OCI-LY7 (cell line): ENCODE measurements around the gene AUTS2. TPM values are rescaled to one million over a fixed set of nuclear protein-coding genes. Genes with fewer than 3 reads are reported as not detected.

Experiments
- BruUV-seq: library from RNA; stranded (reverse); fragments of 400-500 nt; replicated peaks from 2 replicates; lab custom pipeline; 2021; lab: Mats Ljungman, UMichigan
- CTCF ChIA-PET: fragments of 300-600 bp; sonication (Branson Sonifier 250); formaldehyde crosslinking; loops from one replicate; lab custom pipeline; 2022; ENCODE audit warnings: antibody characterized with exemption; ENCODE audit not compliant: unreplicated experiment; lab: Charles Lee
- POLR2A ChIA-PET: fragments of 300-600 bp; sonication (Branson Sonifier 250); formaldehyde crosslinking; loops from one replicate; lab custom pipeline; 2022; ENCODE audit warnings: antibody characterized with exemption; lab: Charles Lee
- DNase-seq: peaks from one replicate; pipeline ENCODE4 v3.0.0-alpha.2; 2015; ENCODE audit warnings: low spot score
- H2AFZ ChIP-seq: fragments of 200-600 bp; sonication (generic), shearing (Covaris generic); 2 replicates; pipeline ENCODE4 v1.6.1; 2014; ENCODE audit warnings: mild to moderate bottlenecking, antibody characterized with exemption, low read length, moderate library complexity
- H3K27ac ChIP-seq: fragments of 200-600 bp; sonication (generic); 2 replicates; pipeline ENCODE4 v1.5.1; 2014; ENCODE audit warnings: mixed run types, low read depth, mild to moderate bottlenecking, moderate library complexity, low read length, inconsistent platforms; ENCODE audit not compliant: poor library complexity, severe bottlenecking
- H3K36me3 ChIP-seq: fragments of 200-600 bp; sonication (generic); 2 replicates; pipeline ENCODE4 v1.6.1; 2014; ENCODE audit warnings: mild to moderate bottlenecking, antibody characterized with exemption, low read length, moderate library complexity, mixed read lengths; ENCODE audit not compliant: insufficient read depth
- H3K4me1 ChIP-seq: fragments of 200-600 bp; sonication (generic); 2 replicates; pipeline ENCODE4 v1.5.1; 2014; ENCODE audit warnings: mild to moderate bottlenecking, low read length; ENCODE audit not compliant: insufficient read depth, poor library complexity, severe bottlenecking
- H3K4me2 ChIP-seq: fragments of 200-600 bp; sonication (generic); 2 replicates; pipeline ENCODE4 v1.6.1; 2014; ENCODE audit warnings: mild to moderate bottlenecking, low read length
- H3K4me3 ChIP-seq: fragments of 200-600 bp; sonication (generic); 2 replicates; pipeline ENCODE4 v1.5.1; 2014; ENCODE audit warnings: mild to moderate bottlenecking, low read depth, low read length; ENCODE audit not compliant: poor library complexity, severe bottlenecking
- H3K79me2 ChIP-seq: fragments of 200-600 bp; sonication (generic); 2 replicates; pipeline ENCODE4 v1.6.1; 2016; ENCODE audit warnings: low read depth, mild to moderate bottlenecking, low read length, moderate library complexity, mixed read lengths; ENCODE audit not compliant: insufficient read depth
- H3K9me2 ChIP-seq: fragments of 200-600 bp; sonication (generic); 2 replicates; pipeline ENCODE4 v1.6.1; 2016; ENCODE audit warnings: mild to moderate bottlenecking, low read length, mixed read lengths; ENCODE audit not compliant: insufficient read depth
- H3K9me3 ChIP-seq: fragments of 200-600 bp; sonication (generic); 2 replicates; pipeline ENCODE4 v1.6.1; 2014; ENCODE audit warnings: mild to moderate bottlenecking, mixed run types, low read length, mixed read lengths
- H4K20me1 ChIP-seq: fragments of 200-600 bp; sonication (generic); 2 replicates; pipeline ENCODE4 v1.6.1; 2014; ENCODE audit warnings: mild to moderate bottlenecking, antibody characterized with exemption, low read length, moderate library complexity, mixed read lengths; ENCODE audit not compliant: insufficient read depth
- EZH2phosphoT487 ChIP-seq: fragments of 200-600 bp; sonication (generic); IDR thresholded peaks from 2 replicates; pipeline ENCODE4 v1.6.1; 2018; ENCODE audit warnings: low read depth, borderline replicate concordance, mild to moderate bottlenecking, mixed run types, antibody characterized with exemption, low read length, moderate library complexity, mixed read lengths
- intact Hi-C: fragments of 100-400 bp; cut with micrococcal nuclease; formaldehyde crosslinking; loops from one replicate; pipeline ENCODE4 v1.10.0; 2022; ENCODE audit not compliant: unreplicated experiment
- total RNA-seq, 2 experiments: library from RNA; depleted of rRNA in 1 of 2; stranded (reverse); fragments of >200 nt in 1 of 2; shearing (Covaris generic) in 1 of 2; gene quantifications; 2 replicates each; pipeline ENCODE4 v1.2.3, GENCODE V29; 2014 to 2022
- TF ChIP-seq, protein P1 (sequence below): fragments of 200-600 bp; sonication (generic); conservative IDR thresholded peaks from 2 replicates; pipeline ENCODE4 v1.5.1; 2014; ENCODE audit warnings: mild to moderate bottlenecking, antibody characterized with exemption, low read length, moderate library complexity, mixed read lengths

The AUTS2 gene
- total RNA-seq, 2 experiments from 2014 or later: 37.9 to 78.5 TPM

DNA sequence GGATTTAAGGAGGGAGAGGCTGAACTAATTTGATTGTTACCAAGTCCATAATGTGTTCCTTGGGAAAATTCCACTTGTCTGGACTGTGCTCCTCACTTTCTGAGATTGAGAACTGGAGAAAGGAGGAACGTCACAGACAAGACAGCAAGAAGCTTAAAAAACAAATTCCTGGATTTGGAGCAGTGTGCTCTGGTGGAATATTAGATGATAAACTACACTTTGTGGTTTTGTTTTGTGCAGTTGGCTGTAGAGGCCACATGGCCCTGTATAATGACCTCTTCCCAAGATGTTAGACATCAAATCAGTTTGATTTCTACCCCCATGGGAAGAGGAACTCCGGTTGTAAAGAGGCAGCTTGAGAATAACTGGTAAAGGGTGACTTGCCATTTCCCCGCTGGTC lies 1112.4 kb downstream of the AUTS2 start:
- no peaks in the 10 kb centered on the region for H3K4me1 ChIP-seq
- no peak overlapping the region for H3K27ac ChIP-seq
- no peaks in the 10 kb centered on the region for H3K9me3 ChIP-seq
- no peak overlapping the region for H3K4me3 ChIP-seq
- intact Hi-C loops: no loop called here
- no peaks in the 10 kb centered on the region for H3K79me2 ChIP-seq
- H3K36me3 ChIP-seq: peaks cover 6% of the 10 kb centered on the region
- no peak overlapping the region for H3K4me2 ChIP-seq
- no peaks in the 10 kb centered on the region for H4K20me1 ChIP-seq
- no peaks in the 10 kb centered on the region for H3K9me2 ChIP-seq
- POLR2A ChIA-PET: no interaction called here
- DNase-seq: no peak
- no peak overlapping the region for H2AFZ ChIP-seq
- CTCF ChIA-PET: no interaction called here
- TF ChIP-seq, protein P1, sequence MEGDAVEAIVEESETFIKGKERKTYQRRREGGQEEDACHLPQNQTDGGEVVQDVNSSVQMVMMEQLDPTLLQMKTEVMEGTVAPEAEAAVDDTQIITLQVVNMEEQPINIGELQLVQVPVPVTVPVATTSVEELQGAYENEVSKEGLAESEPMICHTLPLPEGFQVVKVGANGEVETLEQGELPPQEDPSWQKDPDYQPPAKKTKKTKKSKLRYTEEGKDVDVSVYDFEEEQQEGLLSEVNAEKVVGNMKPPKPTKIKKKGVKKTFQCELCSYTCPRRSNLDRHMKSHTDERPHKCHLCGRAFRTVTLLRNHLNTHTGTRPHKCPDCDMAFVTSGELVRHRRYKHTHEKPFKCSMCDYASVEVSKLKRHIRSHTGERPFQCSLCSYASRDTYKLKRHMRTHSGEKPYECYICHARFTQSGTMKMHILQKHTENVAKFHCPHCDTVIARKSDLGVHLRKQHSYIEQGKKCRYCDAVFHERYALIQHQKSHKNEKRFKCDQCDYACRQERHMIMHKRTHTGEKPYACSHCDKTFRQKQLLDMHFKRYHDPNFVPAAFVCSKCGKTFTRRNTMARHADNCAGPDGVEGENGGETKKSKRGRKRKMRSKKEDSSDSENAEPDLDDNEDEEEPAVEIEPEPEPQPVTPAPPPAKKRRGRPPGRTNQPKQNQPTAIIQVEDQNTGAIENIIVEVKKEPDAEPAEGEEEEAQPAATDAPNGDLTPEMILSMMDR: no peak
- no peak for TF ChIP-seq EZH2phosphoT487
- BruUV-seq: no TSS peak

DNA sequence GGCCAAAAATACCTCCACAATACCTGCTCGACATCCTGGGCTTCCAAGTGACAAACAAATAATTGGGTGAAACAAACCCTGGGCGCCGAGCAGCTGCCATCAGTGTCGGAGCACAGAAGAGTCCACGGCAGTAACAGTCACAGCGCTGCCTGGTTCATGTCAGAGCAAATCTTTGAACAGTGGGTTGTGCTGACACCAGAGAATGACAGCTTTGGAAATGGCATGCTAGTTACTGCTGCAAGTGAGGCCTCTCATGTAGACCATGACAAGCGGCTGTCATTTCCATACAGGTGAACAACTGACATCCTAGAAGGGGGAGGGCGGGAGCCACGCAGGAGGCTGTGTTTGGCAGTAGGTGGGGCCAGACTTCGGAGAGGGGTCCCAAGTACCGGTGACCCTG lies 1113.2 kb downstream of the AUTS2 start:
- TF ChIP-seq, protein P1: no peak
- TF ChIP-seq EZH2phosphoT487: no peak
- POLR2A ChIA-PET: no interaction called here
- H3K4me3 ChIP-seq: no peak overlapping the region
- CTCF ChIA-PET: no interaction called here
- DNase-seq: no peak
- H3K4me2 ChIP-seq: no peak overlapping the region
- peaks cover under 1% of the 10 kb centered on the region for H3K4me1 ChIP-seq
- no peaks in the 10 kb centered on the region for H3K79me2 ChIP-seq
- no peaks in the 10 kb centered on the region for H3K9me2 ChIP-seq
- intact Hi-C loops: no loop called here
- no peak overlapping the region for H2AFZ ChIP-seq
- no peaks in the 10 kb centered on the region for H4K20me1 ChIP-seq
- no peak overlapping the region for H3K27ac ChIP-seq
- H3K36me3 ChIP-seq: no peaks in the 10 kb centered on the region
- H3K9me3 ChIP-seq: peaks cover 4% of the 10 kb centered on the region; the same call in 1 of the 2 replicates
- BruUV-seq: no TSS peak

DNA sequence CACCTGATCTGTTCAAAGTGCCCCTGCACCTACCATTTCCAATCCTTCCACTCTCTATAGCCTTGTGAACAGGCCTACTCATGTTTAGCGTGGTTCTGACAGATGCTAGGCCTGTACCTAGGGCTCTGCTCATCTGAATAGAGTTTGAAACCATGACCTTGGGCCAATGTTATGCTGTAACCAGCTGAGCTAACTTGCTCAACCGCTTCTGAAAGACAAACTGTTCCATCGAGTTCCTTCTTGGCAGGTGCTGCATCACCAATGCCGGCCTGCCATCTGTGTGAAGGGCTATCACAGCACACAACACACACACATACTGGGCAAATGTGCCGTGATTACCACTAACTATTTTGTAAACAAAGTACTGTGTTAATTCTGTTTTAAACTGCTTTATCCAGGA lies 1114.7 kb downstream of the AUTS2 start:
- H3K79me2 ChIP-seq: no peaks in the 10 kb centered on the region

More for the DNA sequence above, 1114.7 kb downstream of the AUTS2 start:
- H3K4me3 ChIP-seq: no peak overlapping the region
- H3K9me3 ChIP-seq: peaks cover 4% of the 10 kb centered on the region; the same call in 1 of the 2 replicates
- no peak for TF ChIP-seq EZH2phosphoT487
- TF ChIP-seq, protein P1: no peak
- H3K27ac ChIP-seq: no peak overlapping the region
- CTCF ChIA-PET: no interaction called here
- intact Hi-C loops: no loop called here
- BruUV-seq: no TSS peak
- no peak for DNase-seq
- no peaks in the 10 kb centered on the region for H3K36me3 ChIP-seq
- peaks cover 15% of the 10 kb centered on the region for H3K4me1 ChIP-seq
- no peaks in the 10 kb centered on the region for H3K9me2 ChIP-seq
- POLR2A ChIA-PET: no interaction called here
- no peak overlapping the region for H2AFZ ChIP-seq
- no peak overlapping the region for H3K4me2 ChIP-seq
- no peaks in the 10 kb centered on the region for H4K20me1 ChIP-seq
